ENCODE results near the gene CHGA. TPM values are rescaled to one million over a fixed set of nuclear protein-coding genes. Genes with fewer than 3 reads are reported as not detected.

The CHGA gene
- total RNA-seq, 4 donors from 2014 or later: 116 to 425 (median 310) TPM

DNA sequence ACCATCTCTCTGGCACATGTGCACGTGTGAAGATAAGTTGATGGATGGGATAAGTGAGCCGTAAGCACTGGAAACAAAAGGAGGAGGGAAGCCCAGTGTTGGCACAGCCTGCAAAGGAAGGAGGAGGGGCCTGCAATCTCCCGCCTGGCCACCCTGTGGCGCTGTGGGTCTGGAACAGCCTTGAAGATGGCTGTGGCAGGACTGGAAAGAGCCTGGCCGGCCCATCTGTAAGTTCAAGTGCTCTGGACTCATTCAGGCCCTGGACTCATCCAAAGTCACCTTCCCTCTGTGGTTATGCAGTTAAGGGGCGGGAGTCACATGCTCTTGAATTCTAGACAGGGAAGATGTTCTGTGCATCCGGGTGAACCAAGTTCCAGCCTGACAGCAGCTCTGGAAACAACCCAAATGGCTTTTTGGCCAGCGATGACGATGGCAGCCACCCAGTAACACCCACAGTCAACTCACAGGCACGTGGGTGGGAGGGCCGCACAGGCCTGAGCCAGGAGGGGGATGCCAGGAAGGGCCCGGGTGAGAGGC, 50.4 kb downstream of the CHGA start:
- peaks cover 0 to 15% (median 0%) of the 10 kb centered on the region in 3 donors for H3K36me3 ChIP-seq
- TF ChIP-seq POLR2A (IDR thresholded peaks at IDR 0.05): no peak
- TF ChIP-seq, protein P1, sequence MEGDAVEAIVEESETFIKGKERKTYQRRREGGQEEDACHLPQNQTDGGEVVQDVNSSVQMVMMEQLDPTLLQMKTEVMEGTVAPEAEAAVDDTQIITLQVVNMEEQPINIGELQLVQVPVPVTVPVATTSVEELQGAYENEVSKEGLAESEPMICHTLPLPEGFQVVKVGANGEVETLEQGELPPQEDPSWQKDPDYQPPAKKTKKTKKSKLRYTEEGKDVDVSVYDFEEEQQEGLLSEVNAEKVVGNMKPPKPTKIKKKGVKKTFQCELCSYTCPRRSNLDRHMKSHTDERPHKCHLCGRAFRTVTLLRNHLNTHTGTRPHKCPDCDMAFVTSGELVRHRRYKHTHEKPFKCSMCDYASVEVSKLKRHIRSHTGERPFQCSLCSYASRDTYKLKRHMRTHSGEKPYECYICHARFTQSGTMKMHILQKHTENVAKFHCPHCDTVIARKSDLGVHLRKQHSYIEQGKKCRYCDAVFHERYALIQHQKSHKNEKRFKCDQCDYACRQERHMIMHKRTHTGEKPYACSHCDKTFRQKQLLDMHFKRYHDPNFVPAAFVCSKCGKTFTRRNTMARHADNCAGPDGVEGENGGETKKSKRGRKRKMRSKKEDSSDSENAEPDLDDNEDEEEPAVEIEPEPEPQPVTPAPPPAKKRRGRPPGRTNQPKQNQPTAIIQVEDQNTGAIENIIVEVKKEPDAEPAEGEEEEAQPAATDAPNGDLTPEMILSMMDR (IDR thresholded peaks at IDR 0.05): peak in 5 of 6 experiments; percentile 10 to 79 (median 77)
- peaks cover 0 to 9% (median 0%) of the 10 kb centered on the region in 4 donors for H3K4me1 ChIP-seq
- no peaks in the 10 kb centered on the region for H3K27me3 ChIP-seq
- DNase-seq: peak in 2 of 3 donors; percentile 80 to 83
- H3K27ac ChIP-seq: peak overlapping the region in 2 of 4 donors; percentile 21 to 55
- no peak overlapping the region for H3K4me3 ChIP-seq
- H3K9me3 ChIP-seq: peaks cover 0 to 1% (median under 1%) of the 10 kb centered on the region in 4 donors

DNA sequence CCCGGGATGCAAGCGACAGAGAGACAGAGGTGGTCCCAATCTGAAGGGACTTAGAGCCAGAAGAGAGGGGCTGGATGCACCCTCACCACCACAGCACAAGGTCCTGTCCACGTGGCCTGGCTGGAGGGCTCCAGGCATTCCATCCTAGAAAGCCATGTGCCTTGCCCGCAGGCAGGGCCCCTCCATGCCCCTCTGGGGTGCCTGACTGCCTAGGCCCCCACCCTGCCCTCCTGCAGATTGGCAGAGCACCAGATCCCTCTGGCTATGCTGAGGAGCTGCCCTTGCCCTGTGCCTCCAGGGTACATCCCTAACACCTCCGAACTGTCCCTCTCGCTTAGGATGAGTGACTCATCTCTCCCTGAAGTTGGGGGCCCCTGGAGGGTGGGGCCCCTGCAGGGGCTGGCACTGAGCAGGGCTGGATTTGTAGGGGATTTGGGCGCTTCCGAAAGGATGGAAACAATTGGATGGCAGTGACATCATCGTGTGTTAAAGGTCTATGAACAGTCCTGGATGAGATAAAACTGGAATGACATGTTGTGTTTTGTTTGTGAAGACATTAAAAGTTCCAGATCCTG, 50.9 kb downstream of the CHGA start:
- no peak for DNase-seq
- peak overlapping the region in 2 of 4 donors; percentile 21 to 55 for H3K27ac ChIP-seq

DNA sequence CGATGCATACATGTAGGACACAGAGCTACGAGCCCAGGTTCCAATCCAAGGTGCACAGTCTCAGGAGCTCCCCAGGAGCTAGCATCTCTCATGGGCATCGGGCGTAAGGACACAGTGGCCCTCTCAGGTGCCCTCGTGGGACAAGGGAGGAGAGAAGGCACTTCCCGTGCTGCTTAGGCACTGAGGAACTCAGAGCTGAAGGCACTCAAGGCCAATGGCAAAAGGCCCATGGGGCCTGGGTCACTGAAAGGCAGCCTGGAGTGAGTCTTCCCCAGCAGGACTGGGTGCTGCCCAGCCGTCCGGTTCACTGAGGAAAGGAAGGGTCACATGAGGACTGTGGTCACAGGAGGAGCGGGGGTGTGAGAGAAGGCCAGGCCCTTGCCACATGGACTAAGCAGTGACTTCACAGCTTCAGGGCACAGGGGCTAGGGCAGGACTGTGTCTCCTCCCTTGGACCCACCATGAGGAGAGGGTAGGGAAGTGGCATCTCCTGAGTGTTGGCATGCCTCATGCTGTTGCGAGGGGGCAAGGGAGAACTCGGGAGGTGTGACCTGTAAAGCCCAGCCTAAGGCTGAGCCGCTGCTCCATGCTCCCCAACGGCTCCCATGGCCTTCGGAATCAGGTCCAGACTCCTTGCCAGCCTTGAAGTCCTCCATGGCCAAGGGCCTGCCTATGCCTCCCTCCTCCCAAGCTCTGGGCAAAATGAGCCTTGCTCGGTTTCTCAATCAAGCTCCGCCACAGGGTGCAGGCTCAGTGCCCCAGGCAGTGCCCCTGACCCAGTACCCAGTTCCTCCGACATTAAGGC, 51.8 kb downstream of the CHGA start:
- no peak for TF ChIP-seq POLR2A (IDR thresholded peaks at IDR 0.05)
- TF ChIP-seq, protein P1 (IDR thresholded peaks at IDR 0.05): no peak
- Histone ChIP-seq H3K36me3 (peaks cover 0 to 24% (median 0%) of the 10 kb centered on the region in 3 donors), H3K27ac (peak overlapping the region in 2 of 4 donors; percentile 21 to 55), H3K4me3 (no peak overlapping the region), H3K9me3 (peaks cover 0 to 15% (median 6%) of the 10 kb centered on the region in 4 donors), H3K4me1 (peaks cover 0 to 9% (median 0%) of the 10 kb centered on the region in 4 donors), H3K27me3 (no peaks in the 10 kb centered on the region)
- DNase-seq: no peak

More for the DNA sequence above, 50.9 kb downstream of the CHGA start:
- TF ChIP-seq, protein P1 (IDR thresholded peaks at IDR 0.05): no peak
- Histone ChIP-seq H3K4me1 (peaks cover 0 to 9% (median 0%) of the 10 kb centered on the region in 4 donors), H3K36me3 (peaks cover 0 to 21% (median 0%) of the 10 kb centered on the region in 3 donors), H3K9me3 (peaks cover 0 to 7% (median 3%) of the 10 kb centered on the region in 4 donors), H3K27me3 (no peaks in the 10 kb centered on the region), H3K4me3 (no peak overlapping the region)

DNA sequence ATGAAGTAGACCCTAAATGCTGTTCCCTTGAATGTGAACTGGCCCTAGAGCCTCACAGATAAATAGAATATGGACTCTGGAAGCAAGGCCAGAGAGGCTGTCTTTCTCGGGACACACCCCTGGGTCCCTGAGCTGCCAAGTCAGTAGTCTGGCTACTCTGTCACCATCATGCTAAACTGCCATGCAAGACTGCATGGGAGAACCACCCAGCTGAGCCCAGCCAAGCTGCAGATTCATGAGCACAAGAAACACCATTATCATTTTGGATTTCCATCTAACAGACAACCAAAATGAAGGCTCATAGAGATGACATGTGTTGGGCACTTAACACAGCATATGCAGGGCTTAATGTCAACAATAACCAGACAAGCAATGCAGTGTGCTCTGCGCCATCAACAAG, 53.3 kb downstream of the CHGA start:
- no peak for DNase-seq
- H3K36me3 ChIP-seq: peaks cover 0 to 35% (median 0%) of the 10 kb centered on the region in 3 donors

More for the DNA sequence above, 53.3 kb downstream of the CHGA start:
- Histone ChIP-seq H3K27ac (no peak overlapping the region), H3K27me3 (no peaks in the 10 kb centered on the region), H3K9me3 (peaks cover 0 to 22% (median 6%) of the 10 kb centered on the region in 4 donors), H3K4me1 (peaks cover 0 to 9% (median 0%) of the 10 kb centered on the region in 4 donors), H3K4me3 (no peak overlapping the region)
- TF ChIP-seq, protein P1 (IDR thresholded peaks at IDR 0.05): no peak
- TF ChIP-seq POLR2A (IDR thresholded peaks at IDR 0.05): no peak

Data from Peyer's patch (tissue), 4 donors.